Osteoblast (primary cell): Measurements from ENCODE around the gene ACIN1. TPM values are rescaled to one million over a fixed set of nuclear protein-coding genes. Genes with fewer than 3 reads are reported as not detected.
A peak's percentile ranks its signal among the peaks of the same experiment; 100 is the strongest.

Experiments used
- DNase-seq: peaks from one replicate; pipeline ENCODE4 v3.0.0; 2011; ENCODE audit warnings: low spot score, mixed read lengths; ENCODE audit not compliant: insufficient read length; ENCODE audit errors: missing footprints
- H2AFZ ChIP-seq: 2 replicates; pipeline ENCODE4 v1.6.0; 2011; ENCODE audit warnings: mild to moderate bottlenecking, low read length
- H3K27ac ChIP-seq: 2 replicates; pipeline ENCODE4 v1.5.1; 2011; ENCODE audit warnings: mild to moderate bottlenecking, low read depth, low read length, moderate library complexity
- H3K27me3 ChIP-seq: 2 replicates; pipeline ENCODE4 v1.6.0; 2012; ENCODE audit warnings: mild to moderate bottlenecking, control low read depth, inconsistent platforms, low read length, moderate library complexity; ENCODE audit not compliant: insufficient read depth
- H3K36me3 ChIP-seq: 2 replicates; pipeline ENCODE4 v1.5.1; 2011; ENCODE audit warnings: mild to moderate bottlenecking, low read length, control low read depth, moderate library complexity; ENCODE audit not compliant: insufficient read depth
- H3K4me1 ChIP-seq: 2 replicates; pipeline ENCODE4 v1.5.1; 2011; ENCODE audit warnings: mild to moderate bottlenecking, low read length, control low read depth, moderate library complexity; ENCODE audit not compliant: insufficient read depth
- H3K4me2 ChIP-seq: 2 replicates; pipeline ENCODE4 v1.6.0; 2011; ENCODE audit warnings: mild to moderate bottlenecking, low read length; ENCODE audit not compliant: insufficient read depth
- H3K4me3 ChIP-seq: fragments of 200-600 bp; sonication (generic); 3 replicates; pipeline ENCODE4 v1.5.1; 2012; ENCODE audit warnings: mild to moderate bottlenecking, low read length, inconsistent platforms; ENCODE audit not compliant: insufficient read depth
- H3K79me2 ChIP-seq: 2 replicates; pipeline ENCODE4 v1.6.0; 2012; ENCODE audit warnings: mild to moderate bottlenecking, low read length, control low read depth, inconsistent platforms; ENCODE audit not compliant: insufficient read depth
- H3K9me3 ChIP-seq: 2 replicates; pipeline ENCODE4 v1.5.1; 2011; ENCODE audit warnings: low read depth, low read length, control low read depth
- H4K20me1 ChIP-seq: 2 replicates; pipeline ENCODE4 v1.6.0; 2012; ENCODE audit warnings: mild to moderate bottlenecking, low read length, control low read depth; ENCODE audit not compliant: insufficient read depth
- total RNA-seq: library from RNA; depleted of rRNA; stranded (reverse); fragments of >200 nt; gene quantifications from 2 replicates; pipeline ENCODE4 v1.2.3, GENCODE V29; 2012
- TF ChIP-seq, protein P1 (sequence below): IDR thresholded peaks from 2 replicates; pipeline ENCODE4 v1.5.1; 2011; ENCODE audit warnings: mild to moderate bottlenecking, low read depth, low read length, moderate library complexity; ENCODE audit errors: extremely low read depth

Gene ACIN1
- total RNA-seq, 1 donor = 90.5 TPM

DNA sequence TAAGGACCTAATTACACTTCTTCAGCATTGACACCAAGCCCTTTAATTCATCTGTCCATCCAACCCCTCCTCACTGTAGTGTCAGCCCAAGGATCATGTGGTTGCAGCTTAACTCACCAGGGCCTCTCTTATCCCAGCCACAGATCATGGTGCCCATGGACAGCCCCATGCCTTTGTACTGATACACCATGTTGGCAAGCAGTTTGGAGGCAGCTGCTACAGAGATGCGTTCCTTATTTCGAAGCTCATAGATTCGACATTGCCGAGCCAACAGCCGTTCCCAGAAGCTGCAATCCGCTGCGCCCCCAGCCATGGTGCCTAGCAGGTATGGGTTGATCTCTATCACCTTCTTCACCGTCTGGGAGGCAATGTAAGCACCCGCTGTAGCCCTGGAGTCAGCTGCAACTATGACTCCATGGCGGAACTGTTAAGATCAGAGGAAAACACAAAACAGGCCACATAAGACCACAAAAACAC is 61.6 kb downstream of the ACIN1 start:
- Histone ChIP-seq H3K27ac (no peak overlapping the region), H4K20me1 (peaks cover 10% of the 10 kb centered on the region), H3K79me2 (peaks cover 47% of the 10 kb centered on the region), H3K27me3 (no peaks in the 10 kb centered on the region), H3K4me1 (peaks cover 27% of the 10 kb centered on the region), H3K36me3 (peaks cover 30% of the 10 kb centered on the region), H2AFZ (no peak overlapping the region), H3K4me2 (peak overlapping the region; percentile 79), H3K4me3 (peak overlapping the region; percentile 94), H3K9me3 (no peaks in the 10 kb centered on the region)
- no peak for DNase-seq
- TF ChIP-seq, protein P1, sequence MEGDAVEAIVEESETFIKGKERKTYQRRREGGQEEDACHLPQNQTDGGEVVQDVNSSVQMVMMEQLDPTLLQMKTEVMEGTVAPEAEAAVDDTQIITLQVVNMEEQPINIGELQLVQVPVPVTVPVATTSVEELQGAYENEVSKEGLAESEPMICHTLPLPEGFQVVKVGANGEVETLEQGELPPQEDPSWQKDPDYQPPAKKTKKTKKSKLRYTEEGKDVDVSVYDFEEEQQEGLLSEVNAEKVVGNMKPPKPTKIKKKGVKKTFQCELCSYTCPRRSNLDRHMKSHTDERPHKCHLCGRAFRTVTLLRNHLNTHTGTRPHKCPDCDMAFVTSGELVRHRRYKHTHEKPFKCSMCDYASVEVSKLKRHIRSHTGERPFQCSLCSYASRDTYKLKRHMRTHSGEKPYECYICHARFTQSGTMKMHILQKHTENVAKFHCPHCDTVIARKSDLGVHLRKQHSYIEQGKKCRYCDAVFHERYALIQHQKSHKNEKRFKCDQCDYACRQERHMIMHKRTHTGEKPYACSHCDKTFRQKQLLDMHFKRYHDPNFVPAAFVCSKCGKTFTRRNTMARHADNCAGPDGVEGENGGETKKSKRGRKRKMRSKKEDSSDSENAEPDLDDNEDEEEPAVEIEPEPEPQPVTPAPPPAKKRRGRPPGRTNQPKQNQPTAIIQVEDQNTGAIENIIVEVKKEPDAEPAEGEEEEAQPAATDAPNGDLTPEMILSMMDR = no peak

DNA sequence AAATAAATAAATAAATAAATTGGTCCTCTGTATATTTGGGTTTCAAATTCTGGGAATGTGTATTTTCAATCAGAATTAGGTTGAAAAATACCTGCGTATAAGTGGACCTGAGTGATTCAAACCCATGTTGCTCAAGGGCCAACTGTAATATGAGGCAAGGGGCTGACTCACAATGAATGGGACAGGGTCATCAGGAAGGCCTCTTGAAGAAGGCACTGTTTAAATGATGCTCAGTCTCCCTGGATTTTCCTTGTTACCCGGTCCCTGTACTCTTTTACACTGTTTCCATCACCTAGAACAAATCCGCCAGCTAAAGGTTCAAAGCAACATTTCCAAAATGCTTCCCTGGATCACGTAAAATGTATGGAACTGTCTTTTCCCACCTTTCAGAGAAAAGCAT is 64.0 kb downstream of the ACIN1 start:
- H3K27me3 ChIP-seq = no peaks in the 10 kb centered on the region
- H3K27ac ChIP-seq = no peak overlapping the region
- H3K4me2 ChIP-seq = no peak overlapping the region
- TF ChIP-seq, protein P1 = no peak
- H3K4me3 ChIP-seq = no peak overlapping the region
- peaks cover 47% of the 10 kb centered on the region for H3K79me2 ChIP-seq
- H4K20me1 ChIP-seq = peaks cover 16% of the 10 kb centered on the region
- DNase-seq = peak; percentile 52
- no peak overlapping the region for H2AFZ ChIP-seq
- H3K9me3 ChIP-seq = no peaks in the 10 kb centered on the region
- peaks cover 26% of the 10 kb centered on the region for H3K4me1 ChIP-seq
- peaks cover 41% of the 10 kb centered on the region for H3K36me3 ChIP-seq

DNA sequence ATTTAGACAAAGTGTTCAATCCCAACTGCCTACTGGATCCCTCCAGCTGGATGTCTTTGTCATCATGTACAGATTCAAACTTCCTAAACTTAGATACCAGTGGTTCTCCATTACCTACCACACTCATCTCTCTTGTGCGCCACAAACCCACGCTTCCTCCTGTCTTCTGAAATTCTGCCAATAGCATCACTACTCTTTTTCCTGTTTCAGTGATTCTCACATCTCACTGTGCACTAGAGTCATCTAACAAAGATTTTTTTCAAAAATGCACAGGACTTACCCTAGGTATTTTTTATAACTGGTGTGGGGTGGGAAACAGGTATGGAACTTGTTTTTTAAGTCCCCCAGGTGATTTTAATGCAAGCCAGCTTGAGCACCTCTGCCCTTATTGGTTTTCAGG is 66.1 kb downstream of the ACIN1 start:
- H3K4me3 ChIP-seq = no peak overlapping the region
- H3K36me3 ChIP-seq = peaks cover 52% of the 10 kb centered on the region
- H3K79me2 ChIP-seq = peaks cover 37% of the 10 kb centered on the region
- no peak overlapping the region for H2AFZ ChIP-seq
- H4K20me1 ChIP-seq = peaks cover 22% of the 10 kb centered on the region
- peaks cover 14% of the 10 kb centered on the region for H3K4me1 ChIP-seq
- TF ChIP-seq, protein P1 = no peak
- DNase-seq = no peak
- H3K4me2 ChIP-seq = no peak overlapping the region
- H3K27ac ChIP-seq = peak overlapping the region; percentile 41
- no peaks in the 10 kb centered on the region for H3K27me3 ChIP-seq
- H3K9me3 ChIP-seq = no peaks in the 10 kb centered on the region

DNA sequence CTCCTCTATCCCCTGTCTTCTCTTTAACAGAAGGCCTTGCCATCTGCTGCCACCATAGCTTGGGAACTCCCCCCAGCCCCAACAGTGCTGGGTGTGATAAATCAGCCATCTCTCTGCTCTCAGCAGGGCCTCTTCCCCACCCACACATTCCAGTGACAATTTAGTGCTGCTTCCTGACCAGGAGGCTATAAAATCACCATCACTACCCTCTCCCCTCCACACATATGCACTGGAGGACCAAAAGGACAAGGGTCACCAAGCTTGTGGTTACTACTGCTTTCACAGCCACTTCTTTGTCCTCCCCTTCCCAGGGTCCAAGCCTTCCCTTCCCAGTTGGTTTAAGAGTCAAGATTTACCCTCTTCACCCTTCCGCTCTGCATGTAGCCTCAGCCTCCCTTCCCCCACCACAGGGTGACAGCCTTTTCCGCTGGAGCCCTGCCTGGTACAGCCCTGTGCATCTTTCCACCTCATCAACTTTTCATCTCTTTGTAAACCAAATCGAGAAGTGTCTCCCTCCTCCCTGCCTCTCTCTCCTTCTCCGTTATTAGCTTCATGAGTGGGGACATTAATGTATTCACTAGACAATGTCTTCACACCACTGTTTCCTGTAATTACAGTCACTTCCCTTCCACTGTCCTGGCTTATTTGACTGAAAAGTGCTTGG is 69.7 kb downstream of the ACIN1 start:
- Histone ChIP-seq H4K20me1 (peaks cover 19% of the 10 kb centered on the region), H3K4me2 (no peak overlapping the region), H2AFZ (no peak overlapping the region), H3K79me2 (peaks cover 11% of the 10 kb centered on the region), H3K4me3 (no peak overlapping the region), H3K27ac (no peak overlapping the region), H3K9me3 (no peaks in the 10 kb centered on the region), H3K4me1 (peaks cover 5% of the 10 kb centered on the region), H3K27me3 (no peaks in the 10 kb centered on the region), H3K36me3 (peaks cover 31% of the 10 kb centered on the region)
- DNase-seq = no peak
- TF ChIP-seq, protein P1 = no peak
